ENCODE measurements around the gene PCDHB15.
"Not testable (repeated sequence)": the region's sequence is repeated elsewhere in the genome, so short reads cannot be mapped to it uniquely, and the experiment has no call there.

Gene PCDHB15

DNA sequence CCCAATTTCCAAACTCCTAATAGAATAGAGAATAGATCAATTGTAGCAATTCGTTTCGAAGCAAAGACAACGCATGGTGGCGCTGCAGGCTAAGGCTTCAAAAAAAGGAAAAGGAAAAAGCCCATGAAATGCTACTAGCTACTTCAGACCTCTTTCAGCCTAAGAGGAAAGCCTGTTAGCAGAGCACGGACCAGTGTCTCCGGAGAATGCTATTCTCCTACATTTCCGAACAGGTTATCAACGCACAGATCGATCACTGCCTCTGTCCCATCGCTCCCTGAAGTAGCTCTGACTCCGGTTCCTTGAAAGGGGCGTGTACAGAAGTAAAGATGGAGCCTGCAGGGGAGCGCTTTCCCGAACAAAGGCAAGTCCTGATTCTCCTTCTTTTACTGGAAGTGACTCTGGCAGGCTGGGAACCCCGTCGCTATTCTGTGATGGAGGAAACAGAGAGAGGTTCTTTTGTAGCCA lies at the start of gene PCDHB15:
TSS of gene PCDHB15 (plus strand) at position 146 of the 468 bp plus-strand sequence. CDS start at position 330, 184 bp downstream.
- DNase-seq (ENCODE audit: low read depth in 2 of 3, low spot score in 1 of 3), result no peak

- DNase-seq (ENCODE audit: low read depth in 2 of 3, low spot score in 1 of 3), result no peak
Observed at GRCh38 chr5:141196363-141196762, 48.8 kb upstream of the PCDHB15 start.

GRCh38 chr5:141199359-141200235 lies 45.6 kb upstream of the PCDHB15 start, which contains the start of gene PCDHB11:
TSS of gene PCDHB11 (plus strand) at chr5:141199627. CDS start at chr5:141199775, 148 bp downstream.
- DNase-seq (ENCODE audit: low read depth in 2 of 3, low spot score in 1 of 3), result no peak

GRCh38 chr5:141201126-141201525 lies 44.1 kb upstream of the PCDHB15 start:
- DNase-seq (ENCODE audit: low read depth in 2 of 3, low spot score in 1 of 3), result not testable (repeated sequence)

DNA sequence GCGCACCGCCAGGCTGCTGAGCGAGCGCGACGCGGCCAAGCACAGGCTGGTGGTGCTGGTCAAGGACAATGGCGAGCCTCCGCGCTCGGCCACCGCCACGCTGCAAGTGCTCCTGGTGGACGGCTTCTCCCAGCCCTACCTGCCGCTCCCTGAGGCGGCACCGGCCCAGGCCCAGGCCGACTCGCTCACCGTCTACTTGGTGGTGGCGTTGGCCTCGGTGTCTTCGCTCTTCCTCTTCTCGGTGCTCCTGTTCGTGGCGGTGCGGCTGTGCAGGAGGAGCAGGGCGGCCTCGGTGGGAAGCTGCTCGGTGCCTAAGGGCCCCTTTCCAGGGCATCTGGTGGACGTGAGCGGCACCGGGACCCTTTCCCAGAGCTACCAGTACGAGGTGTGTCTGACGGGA lies 43.5 kb upstream of the PCDHB15 start:
- not testable (repeated sequence) for DNase-seq (ENCODE audit: low read depth in 2 of 3, low spot score in 1 of 3)

- DNase-seq (ENCODE audit: low read depth in 2 of 3, low spot score in 1 of 3), result no peak
Observed at GRCh38 chr5:141208478-141208877, 36.7 kb upstream of the PCDHB15 start, which contains the start of gene PCDHB12. TSS of gene PCDHB12 (plus strand) at chr5:141208719. CDS start at chr5:141208908, 189 bp downstream.

GRCh38 chr5:141210281-141210680 lies 34.9 kb upstream of the PCDHB15 start:
- not testable (repeated sequence) for DNase-seq (ENCODE audit: low read depth in 2 of 3, low spot score in 1 of 3)

DNA sequence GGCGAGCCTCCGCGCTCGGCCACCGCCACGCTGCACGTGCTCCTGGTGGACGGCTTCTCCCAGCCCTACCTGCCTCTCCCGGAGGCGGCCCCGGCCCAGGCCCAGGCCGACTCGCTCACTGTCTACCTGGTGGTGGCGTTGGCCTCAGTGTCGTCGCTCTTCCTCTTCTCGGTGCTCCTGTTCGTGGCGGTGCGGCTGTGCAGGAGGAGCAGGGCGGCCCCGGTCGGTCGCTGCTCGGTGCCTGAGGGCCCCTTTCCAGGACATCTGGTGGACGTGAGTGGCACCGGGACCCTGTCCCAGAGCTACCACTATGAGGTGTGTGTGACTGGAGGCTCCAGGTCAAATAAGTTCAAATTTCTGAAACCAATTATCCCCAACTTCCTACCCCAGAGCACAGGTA lies 34.3 kb upstream of the PCDHB15 start:
- not testable (repeated sequence) for DNase-seq (ENCODE audit: low read depth in 2 of 3, low spot score in 1 of 3)

DNA sequence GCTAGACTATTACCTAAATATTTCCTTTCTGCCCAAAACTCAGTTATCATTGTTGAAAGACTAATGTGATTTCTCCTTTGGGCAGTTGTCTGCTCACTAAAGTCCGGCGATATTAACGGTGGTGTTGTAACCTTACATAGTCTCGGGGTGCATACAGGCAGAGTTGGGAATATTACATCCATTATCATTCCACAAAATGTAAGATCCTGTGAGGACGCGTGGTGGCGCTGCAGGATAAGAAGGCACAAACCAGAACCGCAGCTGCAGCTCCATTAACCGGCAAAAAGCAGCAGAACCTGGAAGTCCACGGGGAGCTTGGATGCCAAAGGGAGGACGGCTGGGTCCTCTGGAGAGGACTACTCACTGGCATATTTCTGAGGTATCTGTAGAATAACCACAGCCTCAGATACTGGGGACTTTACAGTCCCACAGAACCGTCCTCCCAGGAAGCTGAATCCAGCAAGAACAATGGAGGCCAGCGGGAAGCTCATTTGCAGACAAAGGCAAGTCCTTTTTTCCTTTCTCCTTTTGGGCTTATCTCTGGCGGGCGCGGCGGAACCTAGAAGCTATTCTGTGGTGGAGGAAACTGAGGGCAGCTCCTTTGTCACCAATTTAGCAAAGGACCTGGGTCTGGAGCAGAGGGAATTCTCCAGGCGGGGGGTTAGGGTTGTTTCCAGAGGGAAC lies 31.4 kb upstream of the PCDHB15 start, which contains the start of gene PCDHB13:
TSS of gene PCDHB13 (plus strand) at position 264 of the 684 bp plus-strand sequence. CDS start at position 469, 205 bp downstream.
- not testable (repeated sequence) for DNase-seq (ENCODE audit: low read depth in 2 of 3, low spot score in 1 of 3)

- DNase-seq (ENCODE audit: low read depth in 2 of 3, low spot score in 1 of 3), result not testable (repeated sequence)
Observed at GRCh38 chr5:141214583-141214982, 30.6 kb upstream of the PCDHB15 start.

DNA sequence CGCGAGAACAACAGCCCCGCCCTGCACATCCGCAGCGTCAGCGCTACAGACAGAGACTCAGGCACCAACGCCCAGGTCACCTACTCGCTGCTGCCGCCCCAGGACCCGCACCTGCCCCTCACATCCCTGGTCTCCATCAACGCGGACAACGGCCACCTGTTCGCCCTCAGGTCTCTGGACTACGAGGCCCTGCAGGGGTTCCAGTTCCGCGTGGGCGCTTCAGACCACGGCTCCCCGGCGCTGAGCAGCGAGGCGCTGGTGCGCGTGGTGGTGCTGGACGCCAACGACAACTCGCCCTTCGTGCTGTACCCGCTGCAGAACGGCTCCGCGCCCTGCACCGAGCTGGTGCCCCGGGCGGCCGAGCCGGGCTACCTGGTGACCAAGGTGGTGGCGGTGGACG lies 29.7 kb upstream of the PCDHB15 start:
- not testable (repeated sequence) for DNase-seq (ENCODE audit: low read depth in 2 of 3, low spot score in 1 of 3)

GRCh38 chr5:141216035-141216434 lies 29.2 kb upstream of the PCDHB15 start:
- not testable (repeated sequence) for DNase-seq (ENCODE audit: low read depth in 2 of 3, low spot score in 1 of 3)

DNA sequence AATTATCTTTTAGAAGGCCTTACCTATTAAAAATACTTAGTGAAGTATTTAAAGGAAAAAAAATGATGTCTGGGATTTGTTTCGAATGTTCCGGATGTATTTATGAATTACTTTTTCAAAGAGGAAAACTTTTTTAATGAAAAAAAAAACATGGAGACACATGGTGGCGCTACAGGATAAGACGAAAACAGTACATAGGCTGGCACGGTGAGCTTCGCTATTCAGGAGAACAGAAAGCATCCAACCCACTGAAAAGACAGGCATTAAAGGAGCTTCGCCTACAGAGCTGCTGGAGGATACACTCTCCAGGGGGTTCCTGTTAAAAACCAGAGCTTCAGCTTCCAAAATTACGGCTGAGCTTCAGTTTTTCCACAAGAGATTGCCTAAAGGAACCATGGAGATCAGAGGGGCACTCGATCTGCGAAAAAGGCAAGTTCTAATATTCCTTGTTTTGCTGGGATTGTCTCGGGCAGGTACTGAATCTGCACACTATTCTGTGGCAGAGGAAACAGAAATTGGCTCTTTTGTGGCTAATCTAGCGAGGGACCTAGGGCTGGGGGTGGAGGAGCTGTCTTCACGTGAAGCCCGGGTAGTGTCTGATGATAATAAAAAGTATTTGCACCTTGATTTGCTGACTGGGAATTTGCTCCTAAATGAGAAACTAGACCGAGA lies 21.9 kb upstream of the PCDHB15 start, which contains the start of gene PCDHB14:
TSS of gene PCDHB14 (plus strand) at position 232 of the 672 bp plus-strand sequence. CDS start at position 395, 163 bp downstream.
- no peak for DNase-seq (ENCODE audit: low read depth in 2 of 3, low spot score in 1 of 3)

- DNase-seq (ENCODE audit: low read depth in 2 of 3, low spot score in 1 of 3), result not testable (repeated sequence)
Observed at GRCh38 chr5:141224844-141225243, 20.4 kb upstream of the PCDHB15 start.

- not testable (repeated sequence) for DNase-seq (ENCODE audit: low read depth in 2 of 3, low spot score in 1 of 3)
Observed at GRCh38 chr5:141225421-141225820, 19.8 kb upstream of the PCDHB15 start.

DNA sequence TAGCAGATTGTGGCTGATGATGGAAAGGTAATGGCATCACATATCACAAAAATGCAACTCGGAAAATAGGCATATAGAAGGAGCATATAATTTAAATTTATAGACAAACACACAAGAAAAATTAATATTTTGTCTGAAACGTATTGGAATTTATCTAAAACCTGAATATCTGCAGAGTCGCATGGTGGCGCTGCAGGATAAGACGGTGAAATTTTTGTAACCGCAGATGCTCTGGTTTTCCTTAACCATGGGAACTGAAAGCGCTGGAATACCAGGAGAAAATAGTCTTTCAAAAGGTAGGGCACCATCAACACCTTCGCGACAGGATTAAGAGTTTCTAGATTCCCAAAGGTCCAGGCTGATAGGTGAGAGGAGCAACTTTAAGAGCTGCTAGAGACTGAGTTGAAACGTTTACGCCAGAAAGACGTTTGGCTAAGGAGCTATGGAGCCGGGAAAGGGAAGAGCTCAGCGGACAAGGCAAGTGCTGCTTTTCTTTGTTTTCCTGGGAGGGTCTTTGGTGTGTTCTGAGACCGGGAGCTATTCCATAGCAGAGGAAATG lies 11.0 kb upstream of the PCDHB15 start:
- DNase-seq (ENCODE audit: low read depth in 2 of 3, low spot score in 1 of 3), result no peak

- DNase-seq (ENCODE audit: low read depth in 2 of 3, low spot score in 1 of 3), result not testable (repeated sequence)
Observed at GRCh38 chr5:141235922-141236321, 9.3 kb upstream of the PCDHB15 start.

DNA sequence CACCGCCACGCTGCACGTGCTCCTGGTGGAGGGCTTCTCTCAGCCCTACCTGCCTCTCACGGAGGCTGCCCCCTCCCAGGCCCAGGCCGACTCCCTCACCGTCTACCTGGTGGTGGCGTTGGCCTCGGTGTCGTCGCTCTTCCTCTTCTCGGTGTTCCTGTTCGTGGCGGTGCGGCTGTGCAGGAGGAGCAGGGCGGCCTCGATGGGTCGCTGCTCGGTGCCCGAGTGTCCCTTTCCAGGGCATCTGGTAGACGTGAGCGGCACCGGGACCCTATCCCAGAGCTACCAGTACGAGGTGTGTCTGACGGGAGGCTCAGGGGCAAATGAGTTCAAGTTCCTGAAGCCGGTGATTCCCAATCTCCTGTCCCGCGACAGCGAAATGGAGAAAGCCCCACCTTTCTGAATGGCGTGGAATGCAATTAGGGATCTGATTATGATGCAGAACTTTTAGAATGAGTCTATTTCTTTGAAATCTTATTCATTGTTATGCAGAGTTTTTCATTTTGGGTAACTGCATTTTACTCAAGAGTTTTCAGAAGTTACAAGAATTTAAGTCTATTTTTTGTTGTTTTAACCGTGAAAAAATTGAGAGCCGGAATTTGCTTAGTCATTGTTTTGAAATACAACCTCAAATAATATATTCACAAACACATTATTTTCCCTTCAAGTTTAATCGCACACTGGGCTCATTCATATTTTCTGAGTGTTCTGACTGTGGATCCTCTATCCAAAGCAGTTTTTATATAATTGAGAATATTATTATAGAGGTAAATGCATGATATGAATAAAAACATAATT lies 8.5 kb upstream of the PCDHB15 start:
- DNase-seq (ENCODE audit: low read depth in 2 of 3, low spot score in 1 of 3), result no peak

DNA sequence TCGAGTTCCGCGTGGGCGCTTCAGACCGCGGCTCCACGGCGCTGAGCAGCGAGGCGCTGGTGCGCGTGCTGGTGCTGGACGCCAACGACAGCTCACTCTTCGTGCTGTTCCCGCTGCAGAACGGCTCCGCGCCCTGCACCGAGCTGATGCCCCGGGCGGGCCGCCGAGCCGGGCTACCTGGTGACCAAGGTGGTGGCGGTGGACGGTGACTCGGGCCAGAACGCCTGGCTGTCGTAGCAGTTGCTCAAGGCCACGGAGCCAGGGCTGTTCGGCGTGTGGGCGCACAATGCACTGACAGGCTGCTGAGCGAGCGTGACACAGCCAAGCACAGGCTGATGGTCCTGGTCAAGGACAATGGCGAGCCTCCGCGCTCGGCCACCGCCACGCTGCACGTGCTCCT lies 3.7 kb upstream of the PCDHB15 start:
- DNase-seq (ENCODE audit: low read depth in 2 of 3, low spot score in 1 of 3), result no peak

DNA sequence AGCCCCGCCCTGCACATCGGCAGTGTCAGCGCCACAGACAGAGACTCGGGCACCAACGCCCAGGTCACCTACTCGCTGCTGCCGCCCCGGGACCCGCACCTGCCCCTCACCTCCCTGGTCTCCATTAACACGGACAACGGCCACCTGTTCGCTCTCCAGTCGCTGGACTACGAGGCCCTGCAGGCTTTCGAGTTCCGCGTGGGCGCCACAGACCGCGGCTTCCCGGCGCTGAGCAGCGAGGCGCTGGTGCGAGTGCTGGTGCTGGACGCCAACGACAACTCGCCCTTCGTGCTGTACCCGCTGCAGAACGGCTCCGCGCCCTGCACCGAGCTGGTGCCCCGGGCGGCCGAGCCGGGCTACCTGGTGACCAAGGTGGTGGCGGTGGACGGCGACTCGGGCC lies 1.8 kb downstream of the PCDHB15 start:
- not testable (repeated sequence) for DNase-seq (ENCODE audit: low read depth in 2 of 3, low spot score in 1 of 3)

Measured in stimulated activated CD4-positive, alpha-beta T cell treated with anti-CD3 and anti-CD28 coated beads, Interleukin-12 subunit alpha, Interleukin-12 subunit beta, amount 100 ng/mL, for 48 hours (primary cell).